K562 (cell line): Measurements from ENCODE around the gene BLOC1S3. TPM values are rescaled to one million over a fixed set of nuclear protein-coding genes. Genes with fewer than 3 reads are reported as not detected.

Experiments
- ATAC-seq: fragments of 200-7000 bp; cut with Tn5 transposase; 3 replicates; pipeline ENCODE4 v1.9.1; 2020; ENCODE audit warnings: moderate library complexity
- BruUV-seq: library from RNA; stranded (reverse); fragments of 400-500 nt; replicated peaks from 2 replicates; lab custom pipeline; 2021; lab: Mats Ljungman, UMichigan
- CTCF ChIA-PET: fragments of 300-600 bp; formaldehyde crosslinking; extraction: SDS; loops from one replicate; lab custom pipeline; 2021; ENCODE audit warnings: low intra/inter-chr PET ratio; lab: Yijun Ruan, JAX
- POLR2A ChIA-PET: fragments of 300-600, 350-650 bp; sonication (Branson Sonifier 250); formaldehyde crosslinking; extraction: SDS; loops from one replicate; lab custom pipeline; 2021; ENCODE audit warnings: antibody characterized with exemption, inconsistent platforms; lab: Yijun Ruan, JAX
- DNase-seq, 4 experiments: peaks; one replicate each; pipeline versions ENCODE4 v3.0.0 to v3.0.0-alpha.2; 2011 to 2018; ENCODE audit warnings: low spot score in 3 of 4, mixed read lengths in 3 of 4; ENCODE audit errors: extremely low read depth in 1 of 4
- FAIRE-seq: peaks from 2 replicates; lab custom pipeline; 2011; peaks lifted over from hg19 to GRCh38; lab: Jason Lieb, UNC
- H2AFZ ChIP-seq: 2 replicates; pipeline ENCODE4 v1.6.0; 2011; ENCODE audit warnings: low read depth, low read length, control low read depth, inconsistent platforms
- H3K27ac ChIP-seq: fragments of 200-600 bp; 3 replicates; pipeline ENCODE4 v1.8.0; 2011; ENCODE audit warnings: low read depth, mild to moderate bottlenecking, control low read depth, inconsistent platforms, low read length, moderate library complexity, mixed read lengths; ENCODE audit errors: extremely low read depth
- H3K27me3 ChIP-seq, 2 experiments: fragments of 300-600 bp in 1 of 2; 2 replicates in 1 of 2; 3 replicates in 1 of 2; pipeline versions ENCODE4 v1.6.0 to v1.8.0; 2011; ENCODE audit warnings: inconsistent platforms in 2 of 2, low read length in 2 of 2, mild to moderate bottlenecking in 1 of 2, mixed read lengths in 1 of 2, moderate library complexity in 1 of 2; ENCODE audit not compliant: control insufficient read depth in 2 of 2, insufficient read depth in 2 of 2
- H3K36me3 ChIP-seq: fragments of 300-600 bp; 3 replicates; pipeline ENCODE4 v1.8.0; 2011; ENCODE audit warnings: mild to moderate bottlenecking, low read length, inconsistent platforms; ENCODE audit not compliant: control insufficient read depth, insufficient read depth
- H3K4me1 ChIP-seq, 2 experiments: fragments of 200-600 bp in 1 of 2; replicated peaks in 1 of 2; 2 replicates in 1 of 2; 3 replicates in 1 of 2; pipeline versions ENCODE4 v1.5.1 to v1.8.0; 2011; ENCODE audit warnings: inconsistent platforms in 2 of 2, low read length in 2 of 2, mild to moderate bottlenecking in 1 of 2, mixed read lengths in 1 of 2, moderate library complexity in 1 of 2; ENCODE audit not compliant: control insufficient read depth in 2 of 2, insufficient read depth in 2 of 2
- H3K4me2 ChIP-seq: 2 replicates; pipeline ENCODE4 v1.6.1; 2011; ENCODE audit warnings: low read length, control low read depth, inconsistent platforms, mixed read lengths; ENCODE audit not compliant: insufficient read depth
- H3K4me3 ChIP-seq: fragments of 200-600 bp; sonication (generic), shearing (Covaris generic); 2 replicates; pipeline ENCODE4 v1.5.1; 2016; ENCODE audit warnings: control low read depth, inconsistent platforms
- H3K79me2 ChIP-seq: fragments of 200-600 bp; 3 replicates; pipeline ENCODE4 v1.8.0; 2011; ENCODE audit warnings: low read length, inconsistent platforms; ENCODE audit not compliant: control insufficient read depth, insufficient read depth
- H3K9ac ChIP-seq, 2 experiments: 2 replicates each; pipeline versions ENCODE4 v1.6.0 to v1.6.1; 2011; ENCODE audit warnings: low read depth in 2 of 2, low read length in 2 of 2, control low read depth in 1 of 2, inconsistent platforms in 1 of 2, mild to moderate bottlenecking in 1 of 2, mixed read lengths in 1 of 2; ENCODE audit not compliant: insufficient read depth in 1 of 2
- H3K9me1 ChIP-seq: one replicate; pipeline ENCODE4 v1.6.0; 2011; ENCODE audit warnings: inconsistent platforms, mild to moderate bottlenecking, low read length, moderate library complexity; ENCODE audit not compliant: control insufficient read depth, insufficient read depth
- H3K9me3 ChIP-seq: replicated peaks from 2 replicates; pipeline ENCODE4 v1.5.1; 2011; ENCODE audit warnings: low read depth, low read length, inconsistent platforms; ENCODE audit not compliant: control insufficient read depth, insufficient read depth
- H4K20me1 ChIP-seq: replicated peaks from 2 replicates; pipeline ENCODE4 v1.6.1; 2011; ENCODE audit warnings: low read length, inconsistent platforms, mixed read lengths; ENCODE audit not compliant: control insufficient read depth, insufficient read depth
- CBX8 ChIP-seq: fragments of 200-600 bp; sonication (generic); IDR thresholded peaks from 2 replicates; pipeline ENCODE4 v1.6.1; 2012; ENCODE audit warnings: borderline replicate concordance, mixed run types, low read depth, mild to moderate bottlenecking, moderate library complexity, mixed read lengths, low read length, control low read depth, inconsistent platforms; ENCODE audit not compliant: poor library complexity, severe bottlenecking; ENCODE audit errors: extremely low read depth
- FOXA1 ChIP-seq: fragments of 450-650 bp; IDR thresholded peaks from 2 replicates; pipeline ENCODE4 v1.6.1; 2016; ENCODE audit warnings: mild to moderate bottlenecking, borderline replicate concordance
- GTF2B ChIP-seq: IDR thresholded peaks from 2 replicates; pipeline ENCODE4 v1.6.1; 2011; ENCODE audit not compliant: insufficient read length; ENCODE audit errors: extremely low read depth
- JUND ChIP-seq, 2 experiments: IDR thresholded peaks; 2 replicates in 1 of 2; 3 replicates in 1 of 2; pipeline ENCODE4 v1.6.1; 2011; ENCODE audit warnings: borderline replicate concordance in 2 of 2, low read depth in 2 of 2, low read length in 2 of 2, improper control_type of control experiment in 1 of 2, missing biosample characterization in 1 of 2, missing genetic modification characterization in 1 of 2, missing genetic modification reagents in 1 of 2
- MAFK ChIP-seq: IDR thresholded peaks from 2 replicates; pipeline ENCODE4 v1.6.1; 2011; ENCODE audit warnings: low read length, improper control_type of control experiment
- MYBL2 ChIP-seq, 2 experiments: fragments of 450-650 bp in 1 of 2; sonication (generic) in 1 of 2; formaldehyde crosslinking in 1 of 2; IDR thresholded peaks; 2 replicates each; pipeline versions ENCODE4 v1.6.1 to v1.8.1; 2017 to 2022; ENCODE audit warnings: borderline replicate concordance in 1 of 2, inconsistent platforms in 1 of 2, low read depth in 1 of 2, mild to moderate bottlenecking in 1 of 2, missing genetic modification reagents in 1 of 2, moderate library complexity in 1 of 2
- POLR2G ChIP-seq: fragments of 200-400 bp; formaldehyde crosslinking; IDR thresholded peaks from 2 replicates; pipeline ENCODE4 v1.6.1; 2017; ENCODE audit warnings: low read depth, mild to moderate bottlenecking, antibody characterized with exemption, low read length, moderate library complexity
- PRMT5 ChIP-seq: sonication (generic); formaldehyde crosslinking; IDR thresholded peaks from 2 replicates; pipeline ENCODE4 v1.5.0; 2020; ENCODE audit warnings: missing genetic modification reagents
- RFX1 ChIP-seq: fragments of 450-650 bp; IDR thresholded peaks from 2 replicates; pipeline ENCODE4 v1.6.1; 2016; ENCODE audit warnings: mild to moderate bottlenecking, moderate library complexity
- SPI1 ChIP-seq: IDR thresholded peaks from 2 replicates; pipeline ENCODE4 v1.6.1; 2011; ENCODE audit warnings: low read depth, low read length, control low read depth, borderline replicate concordance
- STAT5A ChIP-seq: IDR thresholded peaks from 2 replicates; pipeline ENCODE4 v1.6.1; 2012; ENCODE audit warnings: low read length, inconsistent platforms, borderline replicate concordance
- VEZF1 ChIP-seq: fragments of 200-800 bp; sonication (Bioruptor generic); IDR thresholded peaks from 2 replicates; pipeline ENCODE4 v1.6.1; 2017; ENCODE audit warnings: missing genetic modification characterization, missing compliant biosample characterization
- ZFP1 ChIP-seq: fragments of 450-650 bp; formaldehyde crosslinking; IDR thresholded peaks from 2 replicates; pipeline ENCODE4 v1.4.0; 2020; ENCODE audit warnings: mild to moderate bottlenecking, mixed read lengths
- ZNF134 ChIP-seq: fragments of 250-450 bp; sonication (Bioruptor Pico); conservative IDR thresholded peaks from 2 replicates; pipeline ENCODE4 v1.4.0; 2020
- ZNF253 ChIP-seq: fragments of 250-450 bp; sonication (Bioruptor Pico); conservative IDR thresholded peaks from 2 replicates; pipeline ENCODE4 v1.6.1; 2021; ENCODE audit warnings: mild to moderate bottlenecking
- ZNF263 ChIP-seq: sonication (generic); formaldehyde crosslinking; IDR thresholded peaks from 2 replicates; pipeline ENCODE4 v1.8.0; 2022; ENCODE audit warnings: mild to moderate bottlenecking, missing genetic modification reagents, borderline replicate concordance
- ZNF445 ChIP-seq: fragments of 250-450 bp; sonication (Bioruptor Pico); IDR thresholded peaks from 2 replicates; pipeline ENCODE4 v1.4.0; 2020; ENCODE audit warnings: low read depth, mild to moderate bottlenecking, moderate library complexity
- ZNF551 ChIP-seq: fragments of 250-450 bp; sonication (Bioruptor Pico); IDR thresholded peaks from 2 replicates; pipeline ENCODE4 v1.5.0; 2021; ENCODE audit warnings: mild to moderate bottlenecking, moderate library complexity
- ZNF583 ChIP-seq: fragments of 250-450 bp; sonication (Bioruptor Pico); IDR thresholded peaks from 2 replicates; pipeline ENCODE4 v1.4.0; 2020
- WGBS: fragments of 100-300 bp; shearing (Covaris generic); methylation state at CpG from one replicate; pipeline ENCODE4 v1.1.6; 2016; ENCODE audit warnings: low coverage, mixed read lengths; ENCODE audit not compliant: insufficient coverage; ENCODE audit errors: missing lambda C conversion rate; 5-methylcytosine and 5-hydroxymethylcytosine counted together
- in situ Hi-C: fragments of 300-500 bp; cut with MboI; formaldehyde crosslinking; loops from 4 replicates; pipeline ENCODE4 v1.15.0; 2018; ENCODE audit warnings: inconsistent platforms, mixed read lengths
- intact Hi-C: fragments of 100-400 bp; cut with micrococcal nuclease; formaldehyde crosslinking; loops from 2 replicates; pipeline ENCODE4 v1.14.2; 2022
- polyA plus RNA-seq, 8 experiments: library from polyadenylated mRNA; depleted of rRNA in 4 of 8; stranded (reverse) in 5 of 8; unstranded in 3 of 8; fragments of >200 nt; fragmentation: Nextera tagmentation in 2 of 8; fragmentation: Illumina TruSeq in 1 of 8; extraction: Ambion mirVana in 2 of 8; extraction: Trizol in 1 of 8; gene quantifications; 2 replicates each; pipeline versions ENCODE4 v1.2.1 to v1.2.3, GENCODE V29; 2011 to 2014; ENCODE audit warnings: inconsistent platforms in 1 of 8, missing spikeins in 1 of 8
- total RNA-seq, 7 experiments: library from RNA; depleted of rRNA in 6 of 7; stranded (reverse); fragments of >200 nt in 6 of 7; fragmentation: Illumina TruSeq in 2 of 7; extraction: Trizol in 2 of 7; gene quantifications; 2 replicates each; pipeline versions ENCODE4 v1.2.1 to v1.2.3, GENCODE V29; 2011 to 2021; ENCODE audit warnings: low replicate concordance in 1 of 7

Gene BLOC1S3
- total and polyA plus RNA-seq, 9 of the 15 experiments (the other 6 are each of a cell fraction or from before 2014, with no cell fraction given) = 3.9 to 20.2 (median 10.4) TPM

GRCh38 chr19:45191375-45191774 is 12.8 kb downstream of the BLOC1S3 start (continued):
- TF ChIP-seq VEZF1 (CRISPR knock-in tag) (no peak), ZNF583 (CRISPR knock-in tag) (no peak), ZNF253 (CRISPR knock-in tag) (no peak), JUND (IDR thresholded peaks at IDR 0.05; ENCODE audit: borderline replicate concordance, low read depth, low read length) (no peak), JUND (tag; IDR thresholded peaks at IDR 0.05; ENCODE audit: borderline replicate concordance, low read depth, low read length) (no peak), POLR2G (no peak), RFX1 (no peak)

GRCh38 chr19:45195764-45196163 is 17.2 kb downstream of the BLOC1S3 start:
- ATAC-seq = peak; percentile 31; the same call in 2 of the 3 replicates
- Histone ChIP-seq H3K9ac (no peak overlapping the region), H3K4me1 (peaks cover 4 to 6% of the 10 kb centered on the region in 2 experiments; a peak in 4 of 5 replicates), H2AFZ (no peak overlapping the region), H3K36me3 (no peaks in the 10 kb centered on the region), H3K4me2 (no peak overlapping the region; the same call in 1 of the 2 replicates), H3K4me3 (no peak overlapping the region), H3K27ac (no peak overlapping the region), H3K79me2 (no peaks in the 10 kb centered on the region), H3K27me3 (peaks cover 0 to 5% of the 10 kb centered on the region in 2 experiments; a peak in 1 of 5 replicates), H3K9me1 (no peaks in the 10 kb centered on the region), H3K9me3 (no peaks in the 10 kb centered on the region), H4K20me1 (no peaks in the 10 kb centered on the region)
- intact Hi-C loops (no loop called here), in situ Hi-C loops (no loop called here)
- CTCF ChIA-PET = no interaction called here
- 22% methylated on average over 6 of the region's 6 CpGs for WGBS
- peak in 2 of 4 experiments; percentile 6 to 27 for DNase-seq
- FAIRE-seq = no peak
- POLR2A ChIA-PET = interaction anchor here (1.0 kb wide), 1 partner anchor 15 kb away, joined by 5 read pairs; no protein-coding TSS in a partner anchor
- no TSS peak for BruUV-seq
- TF ChIP-seq MAFK (peak; percentile 27), MYBL2 (IDR thresholded peaks at IDR 0.05; ENCODE audit: low read depth) (no peak), MYBL2 (CRISPR knock-in tag; IDR thresholded peaks at IDR 0.05; ENCODE audit: borderline replicate concordance) (no peak), STAT5A (no peak), ZFP1 (CRISPR knock-in tag) (no peak), ZNF445 (CRISPR knock-in tag) (no peak), SPI1 (no peak), CBX8 (no peak), FOXA1 (peak; percentile 21; the same call in 1 of the 2 replicates), PRMT5 (CRISPR knock-in tag) (no peak), ZNF551 (CRISPR knock-in tag) (no peak), GTF2B (no peak), ZNF263 (CRISPR knock-in tag) (no peak), ZNF134 (no peak)
